ENCODE measurements around the gene PORCN.

PORCN gene

GRCh38 chrX:48477960-48478755 lies 30.6 kb upstream of the PORCN start:
- no peak for DNase-seq

DNA sequence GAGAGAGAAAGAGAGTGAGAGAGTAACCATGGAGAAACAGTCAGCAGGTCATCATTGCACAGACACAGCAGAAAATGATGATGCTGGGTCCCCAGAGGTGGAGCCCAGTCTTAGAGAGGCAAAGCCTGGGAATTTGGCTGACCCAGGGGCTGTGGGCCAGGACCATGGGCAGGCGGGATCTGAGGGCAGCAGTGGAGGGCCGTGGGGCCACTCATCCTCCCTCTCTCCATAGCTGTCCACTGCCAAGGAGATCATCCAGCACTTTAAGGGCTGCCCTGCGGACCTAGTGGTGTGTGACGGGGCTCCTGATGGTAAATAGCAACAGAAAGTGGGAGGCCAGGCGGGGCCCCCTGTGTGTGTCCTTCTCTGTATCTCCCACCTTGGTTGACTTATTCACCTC lies 30.0 kb upstream of the PORCN start:
- DNase-seq, result no peak

DNA sequence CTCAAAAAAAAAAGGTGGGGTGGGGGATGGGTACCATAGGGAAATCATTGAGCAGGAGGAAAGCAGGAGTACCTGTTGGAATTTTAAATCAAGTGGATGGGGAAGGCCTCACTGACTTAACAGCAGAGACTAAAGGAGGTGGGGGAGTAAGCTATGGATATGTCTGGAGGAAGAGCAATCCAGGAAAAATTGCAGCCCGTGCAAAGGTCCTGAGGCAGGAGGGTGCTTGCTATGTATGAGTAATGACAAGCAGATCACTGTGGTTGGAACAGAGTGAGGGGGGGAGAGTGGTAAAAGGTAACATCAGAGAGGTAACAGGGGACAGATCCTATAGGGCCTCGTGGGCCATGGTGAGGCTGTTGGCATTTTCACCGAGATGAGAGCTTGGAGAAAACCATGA lies 28.6 kb upstream of the PORCN start:
- no peak for DNase-seq

- DNase-seq, result no peak
Measured at GRCh38 chrX:48480583-48480982, 28.2 kb upstream of the PORCN start.

GRCh38 chrX:48482526-48482925 lies 26.3 kb upstream of the PORCN start:
- no peak for DNase-seq

- DNase-seq, result peak; percentile 92
Measured at GRCh38 chrX:48487362-48487798, 21.4 kb upstream of the PORCN start.

- no peak for DNase-seq
Measured at GRCh38 chrX:48488034-48488433, 20.8 kb upstream of the PORCN start.

DNA sequence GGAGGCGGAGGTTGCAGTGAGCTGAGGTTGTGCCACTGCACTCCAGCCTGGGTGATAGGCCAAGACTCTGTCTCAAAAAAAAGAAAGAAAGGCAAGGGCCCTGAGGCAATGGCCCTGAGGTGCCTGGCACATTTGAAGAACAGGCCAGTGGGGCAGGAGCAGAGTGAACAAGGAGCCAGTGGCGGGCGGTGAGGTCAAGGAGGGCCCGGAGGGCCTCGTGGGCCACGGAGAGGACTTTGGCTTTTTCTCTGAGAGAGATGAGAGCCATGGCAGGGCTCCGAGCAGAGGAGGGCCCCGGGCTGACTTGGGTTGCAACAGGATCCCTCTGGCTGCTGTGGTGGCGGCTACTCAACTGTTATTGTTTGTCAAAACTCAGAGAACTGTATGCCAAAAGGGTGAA lies 19.5 kb upstream of the PORCN start:
- DNase-seq, result no peak

DNA sequence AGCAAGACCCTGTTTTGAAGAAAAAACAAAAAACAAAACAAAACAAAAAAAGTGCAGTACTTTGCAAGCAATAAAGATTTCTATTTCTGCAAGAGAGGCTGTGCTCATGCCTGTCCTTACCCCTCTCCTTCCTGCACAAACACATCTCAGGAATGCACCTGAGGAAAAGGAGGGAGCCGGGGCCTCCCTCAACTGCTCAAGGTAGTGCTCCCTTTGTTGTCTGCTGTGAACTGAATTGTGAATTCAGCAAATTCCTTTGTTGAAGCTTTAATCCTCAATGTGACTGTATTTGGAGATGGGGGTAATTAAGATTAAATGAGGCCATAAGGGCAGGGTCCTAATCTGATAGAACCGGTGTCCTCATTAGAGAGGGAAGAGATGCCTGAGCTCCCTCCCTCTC lies 18.9 kb upstream of the PORCN start:
- no peak for DNase-seq

GRCh38 chrX:48490661-48491060 lies 18.1 kb upstream of the PORCN start:
- no peak for DNase-seq

- DNase-seq, result no peak
Measured at GRCh38 chrX:48491809-48492208, 17.0 kb upstream of the PORCN start.

- peak; percentile 41 for DNase-seq
Measured at GRCh38 chrX:48492293-48492910, 16.4 kb upstream of the PORCN start.

GRCh38 chrX:48493890-48494364 lies 14.9 kb upstream of the PORCN start:
- peak; percentile 50 for DNase-seq

DNA sequence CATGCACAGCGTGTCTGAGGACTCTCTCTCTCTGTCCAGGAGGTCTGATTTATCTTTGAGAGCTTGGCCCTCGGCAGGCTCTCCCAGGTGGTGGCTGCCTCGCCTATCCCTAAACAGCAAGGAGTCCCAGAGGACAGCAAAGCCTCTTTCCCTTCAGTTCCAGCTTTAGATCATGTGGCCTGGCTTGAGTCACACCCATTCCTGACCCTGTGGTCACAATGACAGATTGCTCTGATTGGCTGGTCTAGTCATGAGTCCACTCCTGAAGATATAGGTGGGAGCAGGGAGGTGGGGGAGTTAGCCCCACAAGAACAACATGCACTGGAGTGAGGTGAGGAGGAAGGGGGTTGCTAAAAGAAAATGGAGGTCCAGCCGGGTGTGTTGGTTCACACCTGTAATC lies 12.1 kb upstream of the PORCN start:
- no peak for DNase-seq

- no peak for DNase-seq
Measured at GRCh38 chrX:48497871-48498270, 10.9 kb upstream of the PORCN start.

DNA sequence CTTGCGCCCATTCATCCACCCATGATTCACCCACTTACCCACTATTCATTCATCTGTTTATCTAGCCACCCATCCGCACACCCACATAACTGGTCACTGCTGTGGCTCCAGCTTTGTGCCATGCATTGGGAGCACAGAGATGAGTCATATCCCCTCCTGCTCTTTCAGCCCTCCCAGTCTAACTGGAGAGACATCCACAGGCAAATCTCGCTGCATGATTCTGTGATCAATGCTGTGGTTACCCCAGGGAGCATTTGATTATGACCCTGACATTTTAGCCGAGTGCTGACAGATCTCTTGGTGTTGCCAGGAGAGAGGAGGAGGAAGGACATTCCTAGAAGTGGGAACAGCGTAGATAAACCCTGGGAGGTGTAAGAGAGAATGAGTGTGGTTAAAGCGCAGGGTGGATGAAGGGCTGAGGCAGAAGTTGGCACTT lies 10.4 kb upstream of the PORCN start:
- DNase-seq, result peak; percentile 76

- DNase-seq, result no peak
Measured at GRCh38 chrX:48504261-48504660, 4.5 kb upstream of the PORCN start.

- no peak for DNase-seq
Measured at GRCh38 chrX:48505481-48505880, 3.3 kb upstream of the PORCN start.

DNA sequence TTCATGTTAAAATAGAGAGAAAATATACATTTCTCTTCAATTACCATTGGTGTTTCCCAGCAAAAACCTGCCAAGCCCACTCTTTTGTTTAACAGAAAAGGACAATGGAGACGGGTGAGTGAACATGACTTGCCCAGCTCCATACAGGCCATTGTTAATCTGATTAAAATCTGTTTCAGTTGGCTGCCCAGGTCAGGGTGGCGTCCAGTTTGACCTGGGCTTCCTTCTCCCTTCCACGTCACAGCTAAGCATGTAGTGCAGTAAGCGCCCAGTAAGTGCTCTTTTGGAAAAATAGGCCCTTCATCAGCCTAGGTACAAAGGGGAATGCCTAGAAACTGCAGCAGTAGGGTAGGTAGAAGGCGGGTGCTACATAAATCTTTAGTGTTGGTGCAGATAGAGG lies 1.5 kb upstream of the PORCN start:
- no peak for DNase-seq

DNA sequence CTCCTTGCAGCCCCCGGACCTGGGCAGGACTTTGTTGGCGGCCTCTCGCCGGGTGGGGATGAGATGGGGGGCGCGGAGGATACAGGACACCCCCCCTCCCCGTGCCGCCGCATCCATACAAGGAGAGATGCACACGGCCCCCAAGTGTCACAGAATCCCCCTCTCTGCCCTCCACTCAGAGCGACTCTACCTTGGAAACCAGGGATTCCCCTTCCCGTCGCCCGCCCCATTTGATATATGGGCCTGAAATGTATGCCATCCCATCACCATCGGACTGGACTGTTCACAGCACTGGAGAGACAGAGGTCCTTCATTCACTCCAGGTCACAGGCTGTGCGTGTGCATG lies 426 bp downstream of the PORCN start:
- no peak for DNase-seq

GRCh38 chrX:48509619-48510018 lies 827 bp downstream of the PORCN start:
- DNase-seq, result no peak

GRCh38 chrX:48511560-48511959 lies 2.8 kb downstream of the PORCN start:
- no peak for DNase-seq

GRCh38 chrX:48512371-48512935 lies 3.7 kb downstream of the PORCN start:
- no peak for DNase-seq

DNA sequence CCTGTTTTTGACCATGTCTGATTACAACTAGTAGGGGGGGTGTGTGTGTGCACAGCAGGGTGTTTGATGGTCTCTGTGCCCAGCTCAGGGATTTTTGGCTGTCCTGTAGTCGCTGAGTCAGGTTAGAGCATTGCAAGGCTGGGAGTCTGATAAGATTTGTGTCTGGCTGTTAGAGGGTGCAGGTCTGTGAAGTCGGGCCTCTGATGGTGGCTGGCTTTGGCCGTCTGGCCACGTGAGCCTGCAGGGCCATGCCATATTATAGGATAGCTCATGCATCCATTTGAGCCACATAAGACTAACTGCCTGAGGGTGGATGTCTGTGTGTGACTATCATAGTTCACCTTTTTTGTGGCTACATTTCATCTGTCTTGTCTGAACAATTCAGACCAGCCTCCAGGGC lies 4.9 kb downstream of the PORCN start:
- DNase-seq, result no peak
